PFSK-1 (cell line): ENCODE measurements around the gene TMEM267.

Experiments
- FOXP2 ChIP-seq: optimal IDR thresholded peaks from 2 replicates; pipeline ENCODE3; 2011; ENCODE audit warnings: borderline replicate concordance, control low read depth, inconsistent platforms; ENCODE audit not compliant: insufficient read depth; ENCODE audit errors: extremely low read length, extremely low read depth
- POLR2AphosphoS5 ChIP-seq: IDR thresholded peaks from 2 replicates; pipeline ENCODE4 v1.6.1; 2012; ENCODE audit warnings: low read depth, mild to moderate bottlenecking, control low read depth, low read length, moderate library complexity
- REST ChIP-seq, 2 experiments: IDR thresholded peaks; 2 replicates each; pipeline versions ENCODE4 v1.6.1 to v1.8.0; 2011 to 2012; ENCODE audit warnings: low read depth in 2 of 2, low read length in 2 of 2, control low read depth in 1 of 2, inconsistent platforms in 1 of 2, mild to moderate bottlenecking in 1 of 2, moderate library complexity in 1 of 2; ENCODE audit not compliant: insufficient read depth in 1 of 2
- SIN3A ChIP-seq: IDR thresholded peaks from 2 replicates; pipeline ENCODE4 v1.6.1; 2012; ENCODE audit warnings: mild to moderate bottlenecking, low read length, moderate library complexity, borderline replicate concordance; ENCODE audit not compliant: insufficient read depth
- TAF1 ChIP-seq: IDR thresholded peaks from 2 replicates; pipeline ENCODE4 v1.6.1; 2012; ENCODE audit warnings: low read length, control low read depth, borderline replicate concordance; ENCODE audit not compliant: insufficient read depth

GRCh38 chr5:43456556-43456955 lies 27.1 kb downstream of the TMEM267 start:
- TF ChIP-seq SIN3A (no peak), REST (IDR thresholded peaks at IDR 0.05; ENCODE audit: insufficient read depth in 1 of 2, low read depth in 2 of 2, low read length in 2 of 2) (no peak), POLR2AphosphoS5 (no peak), TAF1 (no peak), FOXP2 (no peak)
